GM19193 (cell line): ENCODE data around the gene RABGAP1L.

Source experiments
- POLR2A ChIP-seq: IDR thresholded peaks from 4 replicates; pipeline ENCODE4 v1.6.1; 2011; ENCODE audit not compliant: insufficient read depth, insufficient read length; ENCODE audit errors: extremely low read depth

The RABGAP1L gene

GRCh38 chr1:174358786-174359453 lies 199.6 kb downstream of the RABGAP1L start:
- TF ChIP-seq POLR2A: no peak

- no peak for TF ChIP-seq POLR2A
These were observed 200.1 kb downstream of the RABGAP1L start for GRCh38 chr1:174359454-174359805.

GRCh38 chr1:174364996-174365736 lies 205.8 kb downstream of the RABGAP1L start:
- no peak for TF ChIP-seq POLR2A

- no peak for TF ChIP-seq POLR2A
These were observed 207.6 kb downstream of the RABGAP1L start for GRCh38 chr1:174366946-174367345.

- TF ChIP-seq POLR2A: no peak
These were observed 208.6 kb downstream of the RABGAP1L start for GRCh38 chr1:174367892-174368291.

GRCh38 chr1:174376030-174376429 lies 216.7 kb downstream of the RABGAP1L start:
- no peak for TF ChIP-seq POLR2A

GRCh38 chr1:174391716-174392115 lies 232.4 kb downstream of the RABGAP1L start:
- no peak for TF ChIP-seq POLR2A

- TF ChIP-seq POLR2A: no peak
These were observed 234.6 kb downstream of the RABGAP1L start for GRCh38 chr1:174393885-174394284.

- no peak for TF ChIP-seq POLR2A
These were observed 237.9 kb downstream of the RABGAP1L start for GRCh38 chr1:174397261-174397660.

GRCh38 chr1:174398246-174398645 lies 238.9 kb downstream of the RABGAP1L start:
- no peak for TF ChIP-seq POLR2A

GRCh38 chr1:174399211-174399610 lies 239.9 kb downstream of the RABGAP1L start:
- TF ChIP-seq POLR2A: no peak

- TF ChIP-seq POLR2A: no peak
These were observed 241.8 kb downstream of the RABGAP1L start for GRCh38 chr1:174401075-174401474.

GRCh38 chr1:174405219-174405618 lies 245.9 kb downstream of the RABGAP1L start:
- no peak for TF ChIP-seq POLR2A

- no peak for TF ChIP-seq POLR2A
These were observed 247.1 kb downstream of the RABGAP1L start for GRCh38 chr1:174406421-174406820.

GRCh38 chr1:174407665-174408064 lies 248.3 kb downstream of the RABGAP1L start:
- TF ChIP-seq POLR2A: no peak

- TF ChIP-seq POLR2A: no peak
These were observed 248.8 kb downstream of the RABGAP1L start for GRCh38 chr1:174408146-174408545.
